A172 (cell line): ENCODE results near the gene DOCK11. TPM values are rescaled to one million over a fixed set of nuclear protein-coding genes. Genes with fewer than 3 reads are reported as not detected.
A peak's percentile ranks its signal among the peaks of the same experiment; 100 is the strongest.
"Not testable (repeated sequence)": the region's sequence is repeated elsewhere in the genome, so short reads cannot be mapped to it uniquely, and the experiment has no call there.

Experiments used
- DNase-seq: peaks from one replicate; pipeline ENCODE4 v3.0.0-alpha.2; 2015; ENCODE audit warnings: low spot score
- total RNA-seq: library from RNA; depleted of rRNA; stranded (reverse); fragments of >200 nt; shearing (Covaris generic); gene quantifications from 2 replicates; pipeline ENCODE4 v1.2.3, GENCODE V29; 2014

DOCK11 gene
- total RNA-seq, 1 experiment from 2014 or later: 26.5 TPM

DNA sequence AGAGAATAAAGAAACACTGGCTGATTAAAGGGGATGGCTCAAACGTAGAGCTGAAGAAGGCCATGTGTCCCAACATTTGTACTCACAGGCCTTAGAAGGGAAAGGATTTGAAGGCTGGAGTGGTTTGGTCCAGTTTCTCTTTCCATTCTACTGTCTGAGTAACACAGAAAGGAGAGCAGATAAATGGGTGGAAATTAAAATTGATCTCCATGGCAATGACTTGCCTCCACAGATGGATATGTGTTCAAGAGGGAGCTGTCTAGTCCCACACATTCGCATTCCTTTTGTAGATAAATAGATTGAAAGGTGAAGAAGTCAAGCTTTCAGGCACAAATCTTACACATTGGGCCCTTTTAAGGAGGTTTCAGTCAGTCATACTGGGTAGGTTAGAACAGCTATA, 74.6 kb downstream of the DOCK11 start:
- no peak for DNase-seq

- DNase-seq: no peak
These were observed 76.2 kb downstream of the DOCK11 start for GRCh38 chrX:118571836-118572235.

DNA sequence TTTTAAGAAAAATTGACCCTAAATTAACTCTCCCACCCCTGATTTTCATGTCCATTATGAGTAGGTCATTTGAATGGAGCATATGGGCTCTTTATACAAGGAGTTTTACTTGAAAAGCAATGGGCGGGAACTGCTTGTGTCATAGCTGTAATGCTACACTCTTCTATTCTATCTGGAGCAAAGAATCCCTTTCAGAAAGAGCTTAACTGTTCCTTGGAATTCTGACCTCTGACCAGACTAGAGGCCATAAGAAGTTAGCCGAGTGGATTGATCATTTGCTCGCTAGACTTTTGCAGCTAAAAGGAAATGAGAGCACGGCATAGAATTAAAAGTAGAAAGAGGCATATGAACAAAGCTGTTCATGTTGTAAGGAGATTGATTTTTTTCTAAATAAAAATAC, 79.1 kb downstream of the DOCK11 start:
- no peak for DNase-seq

DNA sequence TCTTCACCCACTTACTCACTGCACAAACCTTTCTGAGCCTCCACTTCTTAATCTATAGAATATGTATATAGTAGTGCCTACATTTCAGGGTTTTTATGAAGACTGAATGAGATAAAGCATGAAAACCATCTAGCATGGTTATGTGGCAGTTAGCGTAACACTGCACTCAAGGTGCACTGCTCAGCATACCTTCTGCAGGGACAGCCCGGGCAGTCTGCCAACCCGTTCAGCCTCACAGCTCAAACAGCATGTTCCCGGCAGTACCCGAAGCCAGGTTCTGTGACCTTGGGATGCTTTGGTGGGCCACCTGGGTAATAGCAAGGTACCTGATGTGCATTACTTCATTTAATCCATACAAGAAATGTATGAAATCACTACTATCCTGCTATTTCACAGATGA, 81.4 kb downstream of the DOCK11 start:
- DNase-seq: no peak

- no peak for DNase-seq
These were observed 83.8 kb downstream of the DOCK11 start for GRCh38 chrX:118579417-118579816.

- DNase-seq: not testable (repeated sequence)
These were observed 87.3 kb downstream of the DOCK11 start for GRCh38 chrX:118582926-118583325.

- DNase-seq: no peak
These were observed 88.2 kb downstream of the DOCK11 start for GRCh38 chrX:118583781-118584180.

DNA sequence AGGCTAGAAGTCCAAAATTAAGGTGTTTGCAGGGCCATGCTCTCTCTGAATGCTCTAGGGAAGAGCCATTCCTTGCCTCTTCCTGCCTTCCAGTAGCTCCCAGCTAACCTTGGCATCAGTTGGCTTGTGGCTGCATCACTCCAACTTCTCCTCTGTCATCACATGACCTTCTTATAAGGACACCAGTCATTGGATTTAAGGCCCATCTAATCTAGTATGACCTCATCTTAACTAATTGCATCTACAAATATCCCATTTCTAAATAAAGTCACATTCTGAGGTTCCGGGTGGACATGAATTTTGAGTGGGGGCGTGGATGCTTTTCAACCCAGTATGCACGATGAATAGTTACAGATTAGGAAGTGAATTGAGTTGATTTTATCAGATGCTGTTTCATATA, 89.7 kb downstream of the DOCK11 start:
- no peak for DNase-seq

- DNase-seq: not testable (repeated sequence)
These were observed 90.6 kb downstream of the DOCK11 start for GRCh38 chrX:118586206-118586605.

- DNase-seq: no peak
These were observed 93.1 kb downstream of the DOCK11 start for GRCh38 chrX:118588715-118589114.

DNA sequence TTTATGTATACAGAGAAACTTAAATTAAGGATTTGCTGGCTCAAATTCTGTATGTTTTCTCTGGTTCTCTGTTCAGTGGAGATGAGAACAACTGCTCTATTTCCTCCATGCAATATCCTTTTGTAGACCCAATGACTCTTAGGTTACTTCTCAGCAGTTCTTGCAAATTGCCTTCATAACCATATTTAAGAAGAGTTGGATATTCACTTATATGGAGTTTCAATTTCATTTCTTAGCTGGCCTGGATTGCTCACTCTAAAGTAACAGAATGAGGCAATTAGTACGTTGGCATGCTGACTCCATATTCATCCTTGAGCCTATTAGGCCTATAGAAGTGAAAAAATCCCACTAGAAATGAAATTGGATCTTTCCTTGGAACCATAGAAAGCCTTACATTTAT, 93.6 kb downstream of the DOCK11 start:
- DNase-seq: no peak

DNA sequence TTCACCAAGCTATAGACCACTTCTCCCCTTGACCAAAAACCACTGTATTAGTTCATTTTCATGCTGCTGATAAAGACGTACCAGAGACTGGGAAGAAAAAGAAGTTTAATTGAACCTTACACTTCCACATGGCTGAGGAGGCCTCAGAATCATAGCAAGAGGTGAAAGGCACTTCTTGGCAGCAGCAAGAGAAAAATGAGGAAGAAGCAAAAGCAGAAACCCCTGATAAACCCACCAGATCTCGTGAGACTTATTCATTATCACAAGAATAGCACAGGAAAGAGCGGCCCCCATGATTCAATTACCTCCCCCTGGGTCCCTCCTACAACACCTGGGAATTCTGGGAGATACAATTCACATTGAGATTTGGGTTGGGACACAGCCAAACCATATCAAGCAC, 97.8 kb downstream of the DOCK11 start:
- no peak for DNase-seq

GRCh38 chrX:118594697-118595420, 99.2 kb downstream of the DOCK11 start:
- DNase-seq: no peak

GRCh38 chrX:118595501-118596042, 100.0 kb downstream of the DOCK11 start:
- DNase-seq: no peak

DNA sequence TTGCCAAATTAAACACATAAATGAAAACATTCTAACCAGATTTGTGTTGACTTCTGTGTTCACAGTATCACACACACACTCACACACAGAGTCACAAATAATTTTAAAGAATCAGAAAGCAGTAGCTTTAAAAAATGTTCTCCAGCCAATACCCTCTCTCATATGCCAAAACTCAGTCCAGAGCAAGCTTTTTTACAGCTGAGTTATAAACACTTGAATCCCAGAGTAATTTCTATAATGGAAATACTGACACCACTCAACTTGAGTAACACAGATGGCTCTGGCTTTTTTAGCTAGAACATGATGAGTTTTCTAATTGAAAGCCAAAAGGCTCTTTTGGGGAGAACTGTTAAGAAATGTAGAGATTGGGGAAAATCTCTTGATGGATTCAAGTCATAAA, 100.8 kb downstream of the DOCK11 start:
- DNase-seq: no peak

- peak; percentile 8 for DNase-seq
These were observed 108.4 kb downstream of the DOCK11 start for GRCh38 chrX:118603981-118604380.

DNA sequence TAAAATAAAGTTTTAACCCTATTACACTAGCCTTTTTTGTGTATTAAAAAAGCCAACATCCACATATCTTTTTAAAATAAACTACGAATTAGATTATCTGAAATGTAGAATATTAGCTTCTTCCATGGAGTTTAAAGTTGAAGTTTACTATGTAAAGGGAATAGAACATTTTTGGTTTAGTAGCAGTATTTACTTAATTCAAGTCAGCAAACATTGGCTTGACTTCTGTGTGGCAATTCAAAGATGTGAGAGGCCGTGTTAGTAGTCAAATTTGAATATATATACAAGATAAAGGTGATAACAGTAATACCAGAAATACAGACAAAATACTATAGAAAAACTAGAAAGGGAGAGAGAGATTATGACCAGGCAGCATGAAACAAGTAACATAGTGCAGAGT, 116.7 kb downstream of the DOCK11 start:
- no peak for DNase-seq

DNA sequence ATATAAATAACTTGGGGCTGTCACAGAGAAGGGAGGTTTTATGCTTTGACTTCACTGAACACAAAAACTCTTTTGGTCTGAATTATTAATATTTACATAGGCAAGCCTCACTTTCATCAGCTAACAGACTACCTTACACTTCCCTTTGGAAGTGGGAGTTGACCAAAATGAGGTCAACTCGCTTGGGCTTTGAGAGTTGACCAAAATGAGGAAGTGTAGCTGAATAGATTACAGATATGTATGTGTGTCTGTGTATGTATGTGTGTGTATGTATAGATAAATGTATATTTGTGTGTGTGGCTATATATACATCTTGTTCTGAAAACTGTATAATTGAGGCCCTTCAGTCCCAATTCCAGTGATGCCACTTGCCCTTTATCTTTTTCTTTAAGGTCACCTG, 118.5 kb downstream of the DOCK11 start:
- no peak for DNase-seq

- no peak for DNase-seq
These were observed 119.5 kb downstream of the DOCK11 start for GRCh38 chrX:118615141-118615540.

DNA sequence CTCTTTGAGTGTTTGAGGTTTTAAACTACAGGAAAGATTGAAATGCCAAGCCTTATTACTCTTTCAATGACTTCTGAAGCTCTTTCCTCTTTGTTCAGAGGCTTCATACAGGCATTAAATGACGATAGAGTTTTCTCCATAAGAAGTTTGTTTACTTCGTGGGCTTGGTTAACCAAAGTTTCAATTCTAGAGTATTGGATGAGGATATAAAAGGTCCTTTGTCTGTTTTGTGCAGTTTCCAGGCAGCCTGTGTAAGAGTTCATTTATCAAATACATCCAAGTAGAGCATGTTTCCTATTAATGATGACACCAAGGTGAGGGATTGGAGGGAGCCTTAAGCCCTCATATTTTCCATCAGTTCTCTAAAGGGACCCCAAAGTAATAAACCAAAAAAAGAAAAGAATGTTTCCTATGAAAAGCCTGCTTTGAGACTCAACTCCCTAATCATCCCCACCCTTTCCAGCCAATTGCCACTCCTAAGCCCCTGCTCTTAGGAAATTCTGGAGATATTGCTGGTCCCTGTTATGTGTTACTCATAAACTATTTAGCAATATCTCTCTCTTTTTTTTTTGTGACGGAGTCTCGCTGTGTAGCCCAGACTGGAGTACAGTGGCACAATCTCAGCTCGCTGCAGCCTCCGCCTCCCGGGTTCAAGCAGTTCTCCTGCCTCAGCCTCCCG, 125.6 kb downstream of the DOCK11 start:
- no peak for DNase-seq

- DNase-seq: no peak
These were observed 127.4 kb downstream of the DOCK11 start for GRCh38 chrX:118623062-118623461.

GRCh38 chrX:118626346-118626745, 130.7 kb downstream of the DOCK11 start:
- no peak for DNase-seq

GRCh38 chrX:118627084-118627758, 131.6 kb downstream of the DOCK11 start:
- DNase-seq: no peak
